SK-MEL-5 (cell line): Measurements from ENCODE around the gene ATP1B3. TPM values are rescaled to one million over a fixed set of nuclear protein-coding genes. Genes with fewer than 3 reads are reported as not detected.

ENCODE experiments used
- DNase-seq: peaks from one replicate; pipeline ENCODE4 v3.0.0-alpha.2; 2016; ENCODE audit warnings: low read depth, low spot score
- in situ Hi-C: cut with HindIII; loops from 2 replicates; pipeline ENCODE4 v1.10.0; 2016; ENCODE audit warnings: low sequenced_read_pairs, high pct_unique_total_duplicates, low pct_unique_long_range_greater_than_20kb
- total RNA-seq: library from RNA; depleted of rRNA; stranded (reverse); fragments of >200 nt; shearing (Covaris generic); gene quantifications from 2 replicates; pipeline ENCODE4 v1.2.3, GENCODE V29; 2014

Gene ATP1B3
- total RNA-seq, 1 experiment from 2014 or later: 81.6 TPM

DNA sequence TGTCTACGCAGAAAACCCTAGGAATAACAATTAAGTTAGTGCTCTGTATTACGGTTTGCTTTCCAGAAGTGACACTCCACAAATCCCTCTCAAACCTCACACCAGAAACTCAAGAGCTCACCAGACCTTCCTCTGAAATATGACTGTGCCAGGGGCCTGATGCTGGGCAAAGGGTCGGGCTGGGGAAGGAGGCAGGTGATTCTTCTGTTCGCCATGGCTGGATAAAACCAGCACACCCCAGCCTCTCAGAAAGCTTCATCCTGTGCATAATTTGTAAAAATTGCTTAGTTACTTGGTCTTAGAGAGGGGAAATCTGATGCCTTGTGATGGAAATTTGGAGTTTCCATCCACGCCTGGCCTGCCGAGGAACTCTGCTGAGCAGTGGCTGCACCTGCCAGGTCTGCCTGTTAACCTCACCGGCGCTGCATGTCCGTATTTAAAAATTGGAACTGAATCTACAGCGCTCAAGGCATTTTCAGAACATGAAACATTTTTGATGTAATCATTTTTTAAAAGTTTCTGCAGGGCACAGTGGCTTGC is 22.7 kb upstream of the ATP1B3 start:
- in situ Hi-C loops: no loop called here
- no peak for DNase-seq

DNA sequence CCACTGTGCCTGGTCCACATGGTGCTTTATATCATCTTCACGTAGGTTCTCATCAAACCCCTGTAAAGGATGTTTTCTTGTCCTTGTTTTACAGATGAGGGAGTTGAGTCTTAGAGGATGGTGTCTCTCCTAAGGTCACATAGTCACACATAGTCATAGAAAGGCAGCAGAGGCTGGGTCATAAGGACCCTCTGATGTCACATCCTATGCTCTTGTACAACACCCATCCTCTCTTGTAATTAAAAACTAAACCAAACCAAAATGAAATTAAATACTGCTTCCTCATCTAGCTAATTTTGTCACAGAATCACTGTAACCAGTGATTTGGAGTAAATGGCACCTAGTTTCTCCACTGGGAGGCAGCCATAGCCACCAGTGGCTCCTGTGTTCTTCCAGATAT is 21.8 kb upstream of the ATP1B3 start:
- in situ Hi-C loops: no loop called here
- DNase-seq: no peak

DNA sequence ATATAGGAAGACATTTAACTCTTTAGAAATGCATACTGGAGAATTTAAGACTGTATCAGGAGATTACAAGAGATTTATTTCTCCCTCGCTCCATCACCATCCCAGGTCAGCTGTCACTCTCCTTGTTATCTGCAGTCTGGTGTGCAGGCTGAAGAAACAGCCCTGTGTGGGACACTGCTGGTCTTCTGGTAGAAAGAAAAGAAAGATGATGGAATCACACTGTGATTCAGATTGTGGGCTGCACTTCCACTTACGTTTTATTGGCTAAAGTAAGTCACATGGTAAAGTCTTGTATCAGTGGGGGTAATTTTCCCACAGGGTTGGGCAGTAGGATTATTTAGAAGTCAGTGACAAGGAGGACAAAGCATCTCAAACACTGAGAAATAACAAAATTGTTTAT is 18.1 kb upstream of the ATP1B3 start:
- DNase-seq: no peak

DNA sequence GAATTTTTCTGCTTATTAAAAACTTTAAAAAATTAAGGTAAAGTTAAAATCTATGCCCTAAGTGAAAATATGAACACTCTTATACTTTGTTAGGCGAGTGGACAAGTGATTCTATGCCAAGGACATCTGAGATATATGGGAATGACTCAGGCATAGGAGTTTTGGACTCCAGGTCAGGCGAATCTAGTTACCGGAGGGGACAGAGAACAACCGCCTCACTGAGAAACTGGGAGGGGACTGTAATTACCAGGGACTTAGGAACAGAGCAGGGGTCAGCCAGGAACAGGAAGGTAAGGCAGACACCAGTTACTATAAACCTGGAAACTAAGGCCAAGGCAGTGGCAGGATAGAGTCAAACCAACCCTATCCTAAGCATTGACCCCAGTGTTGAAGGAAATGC is 16.8 kb upstream of the ATP1B3 start:
- in situ Hi-C loops: no loop called here
- no peak for DNase-seq

More for the DNA sequence above, 18.1 kb upstream of the ATP1B3 start:
- in situ Hi-C loops: no loop called here

DNA sequence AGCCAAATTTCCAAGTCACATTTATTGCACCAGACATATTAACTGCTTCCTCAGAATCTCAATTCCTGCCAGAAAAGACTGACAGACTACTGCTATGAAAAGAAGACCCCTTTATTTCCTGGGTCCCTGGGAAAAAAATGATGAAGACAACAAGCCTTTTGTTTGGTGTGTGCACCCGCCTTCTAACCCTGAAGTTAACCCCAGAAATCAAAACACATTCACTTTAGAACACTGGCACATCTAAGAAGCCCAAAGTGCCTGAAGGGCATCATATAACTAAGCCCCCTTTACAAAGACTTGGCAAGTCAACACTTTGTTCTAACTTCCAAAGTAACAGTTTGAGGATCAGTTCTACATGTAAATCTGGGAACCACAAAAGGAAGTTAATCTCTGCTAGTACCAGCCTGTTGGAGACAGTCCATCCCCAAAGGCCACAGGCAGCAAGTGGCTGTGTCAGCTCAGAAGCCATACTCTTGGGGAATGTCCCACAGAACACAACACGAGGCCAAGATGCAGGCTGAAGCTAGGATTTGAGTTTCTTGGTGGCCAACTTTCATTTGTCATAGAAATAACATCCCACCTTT is 16.3 kb upstream of the ATP1B3 start:
- DNase-seq: peak; percentile 81
- in situ Hi-C loops: no loop called here

DNA sequence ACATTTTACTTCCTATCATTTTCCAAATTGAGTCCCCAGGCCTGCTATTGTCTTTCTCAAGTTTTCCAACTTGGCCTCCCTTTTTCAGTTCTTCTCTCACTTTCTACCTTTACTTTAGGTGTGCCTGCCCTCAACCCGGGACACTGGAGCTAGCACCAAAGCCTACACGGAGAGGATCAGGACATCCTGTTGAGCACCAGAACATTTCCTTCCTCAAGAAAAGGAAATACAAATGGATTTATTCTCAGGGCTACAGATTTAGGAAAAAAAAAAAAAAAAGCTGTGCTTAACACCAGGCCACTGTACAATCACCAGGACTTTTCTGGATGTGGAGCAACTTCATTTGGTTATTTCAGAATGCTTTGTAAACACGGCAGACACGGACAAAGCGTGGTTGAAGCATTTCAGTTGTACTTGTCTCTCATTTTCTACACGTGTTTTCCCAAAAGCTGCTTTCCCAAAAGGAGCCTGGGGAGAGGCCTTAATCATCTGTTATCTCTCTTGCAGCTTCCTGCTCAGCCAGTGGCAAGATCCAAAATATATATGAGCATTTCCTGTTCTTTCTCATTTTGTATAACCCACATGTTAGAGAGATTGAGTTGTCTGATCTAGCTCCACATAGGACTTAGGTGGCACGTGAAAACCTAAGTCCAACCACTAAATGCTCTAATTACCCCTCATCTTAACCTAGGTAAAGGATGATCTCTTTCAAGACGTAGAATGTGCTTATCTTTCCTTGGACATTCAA is 15.5 kb upstream of the ATP1B3 start:
- in situ Hi-C loops: no loop called here
- no peak for DNase-seq

DNA sequence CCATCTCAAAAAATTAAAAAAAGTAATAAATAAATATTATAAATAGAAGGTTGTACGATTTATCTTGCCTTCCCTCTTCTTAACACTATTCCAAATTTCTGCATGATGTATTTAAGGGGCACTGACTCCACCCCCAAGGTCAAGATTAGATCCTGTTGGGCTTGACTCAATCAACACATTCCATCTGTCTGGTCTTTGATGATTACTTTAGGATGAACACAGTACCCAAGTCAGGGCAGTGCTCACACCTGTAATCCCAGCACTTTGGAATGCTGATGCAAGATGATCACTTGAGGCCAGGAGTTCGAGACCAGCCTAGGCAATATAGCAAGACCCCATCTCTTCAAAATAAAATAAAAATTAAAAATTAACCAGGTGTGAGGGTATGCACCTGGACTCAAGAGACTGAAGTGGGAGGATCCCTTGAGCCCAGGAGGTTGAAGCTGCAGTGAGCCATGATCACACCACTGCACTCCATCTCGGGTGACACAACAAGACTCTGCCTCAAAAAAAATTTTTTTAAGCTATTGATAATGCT is 14.1 kb upstream of the ATP1B3 start:
- no peak for DNase-seq
- in situ Hi-C loops: no loop called here

DNA sequence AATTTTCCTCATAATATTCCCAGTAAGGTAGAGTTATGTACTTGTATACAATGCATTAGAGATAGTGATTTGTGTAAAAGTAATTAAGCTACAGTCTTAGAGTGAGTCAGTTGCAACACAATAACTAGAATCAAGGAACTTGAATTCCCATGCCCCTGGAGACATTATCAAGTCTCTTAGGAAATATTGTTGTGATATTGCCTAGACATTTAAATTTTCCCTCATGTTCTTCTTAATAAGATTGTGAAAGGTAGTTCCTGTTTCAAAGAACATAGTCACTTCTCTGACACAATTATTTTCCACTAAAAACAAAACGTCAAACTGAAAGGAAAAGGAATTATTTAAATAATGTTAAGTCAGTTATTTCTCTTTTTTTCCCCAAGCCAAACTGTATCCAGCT is 13.0 kb upstream of the ATP1B3 start:
- in situ Hi-C loops: no loop called here
- no peak for DNase-seq

DNA sequence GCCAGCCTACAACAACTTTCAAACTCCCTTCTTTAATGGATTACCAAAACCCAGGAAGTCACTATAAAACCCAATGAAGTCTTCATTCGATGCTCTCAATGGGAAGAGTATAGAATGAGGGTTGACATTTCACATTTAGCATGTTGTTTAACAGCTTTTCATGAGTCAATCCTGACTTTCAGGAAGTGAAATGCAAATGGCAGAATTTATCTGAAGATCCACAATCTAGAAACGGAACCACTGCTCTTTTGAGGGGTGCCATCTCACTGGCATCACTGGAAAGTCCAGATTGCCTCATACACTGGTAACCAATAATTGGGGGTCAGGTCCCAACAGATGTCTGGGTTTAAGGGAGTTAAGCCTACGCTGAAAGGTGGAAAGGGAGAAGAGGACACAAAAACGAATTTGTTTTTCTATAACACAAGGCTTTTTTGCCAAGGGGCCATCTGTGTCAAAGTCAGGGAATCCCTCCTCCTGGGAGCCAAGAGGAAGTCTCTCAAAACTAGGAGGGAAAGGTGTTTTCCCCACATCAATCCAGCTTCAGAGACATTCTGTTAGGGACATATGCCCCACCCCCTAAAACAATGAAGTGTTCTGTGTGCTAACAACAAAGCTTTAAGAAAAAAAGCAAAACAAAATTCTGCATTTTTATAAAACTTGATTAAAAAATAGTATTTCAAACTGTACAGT is 12.0 kb upstream of the ATP1B3 start:
- DNase-seq: no peak
- in situ Hi-C loops: no loop called here

DNA sequence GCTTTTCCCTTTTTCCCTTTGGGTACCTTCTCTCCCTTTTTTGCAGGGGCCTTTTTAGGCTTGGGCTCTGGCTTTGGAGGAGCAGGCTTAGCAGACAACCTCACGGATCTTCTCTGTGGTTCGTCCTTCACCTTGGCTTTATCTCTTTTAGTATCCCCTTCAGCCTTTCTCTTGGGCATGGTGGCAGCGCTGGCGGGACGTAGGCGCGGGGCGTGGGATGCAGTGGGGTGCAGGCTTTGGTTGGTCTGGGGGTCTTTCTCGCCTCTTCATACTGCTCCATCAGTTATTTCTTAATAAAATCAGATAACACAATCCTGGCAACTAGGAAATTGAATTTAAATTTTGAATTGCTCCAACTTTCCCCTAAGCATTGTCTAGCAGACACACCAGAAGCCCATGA is 11.3 kb upstream of the ATP1B3 start:
- DNase-seq: no peak
- in situ Hi-C loops: no loop called here

DNA sequence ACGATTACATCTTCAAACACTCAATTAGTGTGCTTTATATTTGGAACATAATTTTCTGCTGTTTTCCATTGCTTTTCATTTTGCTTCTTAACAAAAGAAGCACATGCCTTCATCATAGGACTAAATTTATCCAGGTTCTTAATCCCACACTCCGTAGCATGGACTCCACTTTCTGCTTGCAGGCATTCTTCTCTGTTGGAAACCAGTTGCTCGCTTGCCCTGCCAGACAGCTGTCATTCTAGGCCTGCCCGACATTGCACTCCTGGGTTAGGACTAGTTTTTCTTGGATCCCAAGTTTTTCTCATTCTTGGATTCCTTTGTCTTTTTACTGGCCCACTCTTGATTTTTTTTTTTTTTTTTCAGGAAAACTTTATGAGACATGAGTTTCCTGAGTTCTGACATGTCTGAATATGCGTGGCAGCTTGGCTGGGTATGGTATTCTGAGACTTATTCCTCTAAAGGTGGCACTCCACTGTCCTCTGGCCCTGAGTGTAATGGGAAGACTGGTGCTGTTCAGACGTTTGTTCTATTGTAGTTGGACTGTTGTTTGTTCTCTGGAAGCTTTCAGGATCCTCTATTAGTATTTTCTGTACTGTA is 6.3 kb upstream of the ATP1B3 start:
- in situ Hi-C loops: no loop called here
- DNase-seq: no peak

DNA sequence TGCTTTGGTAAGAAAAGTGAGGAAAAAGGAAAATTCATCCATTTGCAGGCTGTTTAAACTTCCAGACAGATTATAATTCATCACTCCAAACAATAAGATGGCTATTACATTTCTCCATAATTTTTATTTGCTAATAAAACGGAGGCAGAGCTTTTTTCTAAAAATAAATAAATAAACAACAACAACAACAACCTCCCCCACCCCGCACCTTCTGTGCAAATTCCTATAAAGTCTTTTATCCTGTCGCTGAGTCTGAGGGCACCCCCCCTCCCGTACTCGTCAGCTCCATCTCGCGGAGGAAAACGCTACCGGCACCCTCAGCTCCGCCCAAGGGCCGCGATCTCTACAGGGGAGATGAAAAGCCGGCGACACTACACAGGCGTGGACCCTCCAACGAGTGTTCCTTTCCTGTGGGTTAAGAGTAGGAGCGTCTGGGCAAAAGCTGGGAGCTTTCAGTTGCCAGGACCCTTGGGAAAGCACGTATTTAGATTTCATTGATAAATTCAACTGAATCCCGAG is 1.0 kb upstream of the ATP1B3 start:
- DNase-seq: peak; percentile 86
- in situ Hi-C loops: loop anchor here (25.0 kb wide), 1 partner anchor 88 kb away; no protein-coding TSS in a partner anchor

DNA sequence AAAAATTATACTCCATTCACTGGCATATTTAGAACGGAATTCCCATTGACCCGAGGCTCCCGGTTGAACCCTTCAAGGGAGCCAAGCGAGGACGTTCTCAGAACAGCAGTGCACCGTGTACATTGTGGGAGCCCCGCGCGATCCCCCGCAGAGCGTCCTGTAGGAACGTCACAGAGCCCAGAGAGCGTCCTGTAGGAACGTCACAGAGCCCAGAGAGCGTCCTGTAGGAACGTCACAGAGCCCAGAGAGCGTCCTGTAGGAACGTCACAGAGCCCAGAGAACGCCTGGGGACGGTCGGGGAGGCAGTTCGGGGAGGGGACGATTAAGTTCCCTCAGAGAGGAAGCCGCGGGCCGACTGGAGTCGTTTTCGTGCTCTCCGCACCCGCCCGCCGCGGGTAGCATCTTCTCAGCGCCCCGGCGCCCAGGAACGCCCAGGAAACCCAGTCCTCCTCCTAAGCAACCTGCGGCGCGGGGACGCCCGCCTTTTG is 506 bp upstream of the ATP1B3 start:
- in situ Hi-C loops: loop anchor here (25.0 kb wide), 1 partner anchor 89 kb away; no protein-coding TSS in a partner anchor
- DNase-seq: peak; percentile 59

DNA sequence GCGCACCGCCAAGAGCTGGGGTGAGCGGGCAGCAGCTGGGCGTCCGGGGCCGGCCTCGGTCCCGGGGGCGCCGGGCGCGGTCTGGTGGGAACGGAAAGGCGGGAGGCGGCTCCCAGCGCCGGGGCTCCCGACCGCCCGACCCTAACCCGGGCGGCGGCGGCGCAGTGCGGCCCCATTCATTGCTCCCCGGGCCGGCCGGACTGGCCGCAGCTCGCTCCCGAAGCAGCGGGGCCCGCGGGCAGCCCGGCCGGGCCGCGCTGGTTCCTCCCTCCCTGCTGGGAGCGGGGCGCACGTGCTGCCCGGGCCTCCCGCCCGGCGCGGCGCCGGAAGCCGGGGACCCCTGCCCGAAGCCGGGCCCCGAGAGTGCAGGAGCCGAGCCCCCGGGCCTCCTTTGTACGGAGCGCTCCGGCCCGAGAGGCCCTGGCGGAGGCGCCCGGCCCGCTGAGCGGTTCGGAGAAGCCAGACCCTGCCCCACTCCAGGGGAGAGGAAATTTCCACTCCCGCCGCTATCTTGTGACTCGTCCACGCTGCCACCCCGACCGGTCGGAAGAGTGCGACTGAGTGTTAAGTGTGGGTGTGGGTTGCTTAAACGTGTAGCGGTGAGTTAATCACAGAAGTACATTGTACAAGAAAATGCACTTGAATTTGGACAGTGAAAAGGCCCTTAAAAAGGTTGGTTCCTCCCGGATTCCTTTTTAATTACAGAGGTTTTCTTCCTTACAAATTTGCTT is 613 bp downstream of the ATP1B3 start:
- peak; percentile 42 for DNase-seq
- in situ Hi-C loops: loop anchor here (25.0 kb wide), 1 partner anchor 90 kb away; no protein-coding TSS in a partner anchor

DNA sequence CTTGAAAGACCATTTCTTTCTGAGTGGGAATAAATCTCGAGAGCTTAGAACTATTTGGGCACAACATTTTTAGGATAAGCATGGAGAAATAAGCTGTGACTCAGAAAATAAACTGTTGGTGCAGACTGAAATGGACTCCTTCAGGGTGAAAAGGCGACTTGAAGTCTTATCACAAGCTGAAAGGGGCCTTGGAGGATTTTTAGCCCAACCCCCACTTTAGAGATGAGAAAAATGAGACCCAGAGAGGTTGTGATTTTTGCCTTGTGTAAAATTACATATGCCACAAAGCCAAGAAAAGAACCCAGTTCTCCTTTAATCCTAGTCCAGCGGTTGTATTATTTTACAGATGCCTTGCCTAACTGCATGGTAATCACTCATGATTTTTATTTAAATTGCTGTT is 1.5 kb downstream of the ATP1B3 start:
- in situ Hi-C loops: loop anchor here (25.0 kb wide), 1 partner anchor 91 kb away; no protein-coding TSS in a partner anchor
- peak; percentile 37 for DNase-seq

DNA sequence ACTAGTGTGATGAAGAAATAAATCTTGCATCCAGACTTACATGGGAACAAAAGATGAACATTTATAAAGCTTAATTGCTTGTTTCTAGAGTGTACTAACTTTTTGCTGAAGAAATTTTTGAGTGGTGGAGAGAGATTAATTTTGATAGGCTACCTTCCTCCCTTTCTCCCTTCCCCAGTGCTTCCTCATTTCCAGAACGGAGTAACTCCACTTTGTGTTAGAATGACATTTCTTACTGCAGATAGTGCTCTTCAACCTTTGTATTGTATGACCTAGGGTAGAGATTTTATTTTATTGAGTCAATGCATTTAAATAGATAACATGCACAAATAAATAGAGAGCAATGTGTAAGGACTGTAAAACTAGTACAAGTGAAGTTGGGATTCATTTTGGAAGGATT is 1.9 kb downstream of the ATP1B3 start:
- in situ Hi-C loops: loop anchor here (25.0 kb wide), 1 partner anchor 91 kb away; no protein-coding TSS in a partner anchor
- DNase-seq: no peak

DNA sequence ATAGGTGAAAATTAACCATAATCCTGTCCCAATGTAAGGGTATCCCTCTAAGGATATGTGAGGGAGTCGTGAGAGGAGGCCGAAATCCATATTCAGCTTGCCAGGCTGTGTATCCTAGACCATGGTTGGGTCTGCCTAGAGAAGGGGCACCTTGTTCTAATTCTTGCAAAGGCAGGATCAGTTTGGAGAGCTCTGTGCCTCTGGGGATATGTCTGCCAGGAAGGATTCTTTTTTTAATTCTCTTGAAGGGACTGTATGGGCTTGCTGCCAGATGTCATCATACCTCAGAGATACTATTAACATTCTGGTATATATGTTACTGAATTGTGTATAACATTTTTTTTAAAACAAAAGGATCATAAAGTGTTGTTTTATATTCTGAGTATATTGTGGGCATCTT is 2.4 kb downstream of the ATP1B3 start:
- peak; percentile 77 for DNase-seq
- in situ Hi-C loops: loop anchor here (25.0 kb wide), 1 partner anchor 92 kb away; no protein-coding TSS in a partner anchor
